ENCODE measurements around the gene DHX35.
A peak's percentile ranks its signal among the peaks of the same experiment; 100 is the strongest.

DHX35 gene

DNA sequence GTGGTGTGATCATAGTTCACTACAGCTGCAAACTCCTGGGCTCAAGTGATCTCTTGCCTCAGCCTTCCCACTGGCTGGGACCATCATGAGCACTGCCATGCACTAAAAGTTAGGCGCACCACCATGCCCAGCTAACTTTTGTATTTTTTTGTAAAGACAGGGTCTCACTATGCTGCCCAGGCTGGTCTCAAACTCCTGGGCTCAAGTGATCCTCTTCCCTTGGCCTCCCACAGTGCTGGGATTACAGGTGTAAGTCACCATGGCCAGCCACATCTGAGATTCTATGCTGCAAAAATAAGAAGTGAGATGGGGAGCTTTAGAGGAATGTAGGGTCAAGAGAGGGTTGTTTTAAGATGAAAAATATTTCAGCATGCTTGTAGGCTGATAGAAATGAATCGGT lies 37.4 kb upstream of the DHX35 start:
- TF ChIP-seq ZNF274 (IDR thresholded peaks at IDR 0.05; ENCODE audit: low read depth, low read length), result no peak
- no peak for TF ChIP-seq SUZ12 (IDR thresholded peaks at IDR 0.05; ENCODE audit: extremely low read depth, insufficient read depth, insufficient read length)
- TF ChIP-seq YY1 (IDR thresholded peaks at IDR 0.05; ENCODE audit: insufficient read depth, insufficient read length), result no peak

DNA sequence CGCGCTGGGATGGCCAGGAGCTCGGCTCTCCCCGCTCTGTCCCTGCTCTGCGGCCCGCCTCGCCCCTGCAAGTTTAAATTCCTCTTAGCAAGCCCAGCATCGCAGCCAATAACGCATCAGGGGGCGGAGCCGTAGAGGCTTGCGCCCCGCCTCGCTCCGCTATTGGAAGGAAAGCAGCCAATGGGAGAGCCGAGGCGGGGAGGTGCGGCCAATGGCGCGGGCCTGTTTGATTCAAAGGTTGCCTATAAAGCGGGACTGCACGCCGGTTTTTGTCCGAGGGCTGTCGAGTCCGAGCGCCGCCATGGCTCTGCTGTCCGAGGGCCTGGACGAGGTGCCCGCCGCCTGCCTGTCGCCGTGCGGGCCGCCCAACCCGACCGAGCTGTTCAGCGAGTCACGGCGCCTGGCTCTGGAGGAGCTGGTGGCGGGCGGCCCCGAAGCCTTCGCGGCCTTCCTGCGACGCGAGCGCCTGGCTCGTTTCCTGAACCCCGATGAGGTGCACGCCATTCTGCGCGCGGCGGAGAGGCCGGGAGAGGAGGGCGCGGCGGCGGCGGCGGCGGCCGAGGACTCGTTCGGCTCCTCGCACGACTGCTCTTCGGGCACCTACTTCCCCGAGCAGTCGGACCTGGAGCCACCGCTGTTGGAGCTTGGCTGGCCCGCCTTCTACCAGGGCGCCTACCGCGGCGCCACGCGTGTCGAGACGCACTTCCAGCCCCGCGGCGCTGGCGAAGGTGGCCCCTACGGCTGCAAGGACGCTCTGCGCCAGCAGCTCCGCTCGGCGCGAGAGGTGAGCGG lies 35.8 kb upstream of the DHX35 start, which contains the start of gene FAM83D:
FAM83D (plus strand) TSS at position 276 of the 792 bp plus-strand sequence; CDS start at position 302, 26 bp downstream.
- TF ChIP-seq SUZ12 (IDR thresholded peaks at IDR 0.05; ENCODE audit: extremely low read depth, insufficient read depth, insufficient read length) (no peak), YY1 (IDR thresholded peaks at IDR 0.05; ENCODE audit: insufficient read depth, insufficient read length) (peak; percentile 32)
- Histone ChIP-seq H3K27me3 (ENCODE audit: insufficient read depth, insufficient read length) (no peaks in the 10 kb centered on the region), H3K9ac (ENCODE audit: insufficient read length, low read depth) (peak within 1 kb of the TSS; percentile 97), H3K4me3 (ENCODE audit: insufficient read length, low read depth) (peak within 1 kb of the TSS; percentile 96), H3K4me1 (ENCODE audit: insufficient read depth, insufficient read length) (peaks cover 10% of the 10 kb centered on the region), H3K9me3 (ENCODE audit: insufficient read depth, low read length) (no peaks in the 10 kb centered on the region), H3K36me3 (ENCODE audit: insufficient read depth, insufficient read length, low read length) (peaks cover 30% of the 10 kb centered on the region)
- peak; percentile 99 for DNase-seq (ENCODE audit: low read depth, low spot score)

More for the DNA sequence above, 37.4 kb upstream of the DHX35 start:
- H3K27me3 ChIP-seq (ENCODE audit: insufficient read depth, insufficient read length), result no peaks in the 10 kb centered on the region
- no peak for DNase-seq (ENCODE audit: low read depth, low spot score)
- no peaks in the 10 kb centered on the region for H3K9me3 ChIP-seq (ENCODE audit: insufficient read depth, low read length)
- no peak overlapping the region for H3K4me3 ChIP-seq (ENCODE audit: insufficient read length, low read depth)
- no peak overlapping the region for H3K9ac ChIP-seq (ENCODE audit: insufficient read length, low read depth)
- H3K4me1 ChIP-seq (ENCODE audit: insufficient read depth, insufficient read length), result peaks cover 8% of the 10 kb centered on the region
- peaks cover 19% of the 10 kb centered on the region for H3K36me3 ChIP-seq (ENCODE audit: insufficient read depth, insufficient read length, low read length)

DNA sequence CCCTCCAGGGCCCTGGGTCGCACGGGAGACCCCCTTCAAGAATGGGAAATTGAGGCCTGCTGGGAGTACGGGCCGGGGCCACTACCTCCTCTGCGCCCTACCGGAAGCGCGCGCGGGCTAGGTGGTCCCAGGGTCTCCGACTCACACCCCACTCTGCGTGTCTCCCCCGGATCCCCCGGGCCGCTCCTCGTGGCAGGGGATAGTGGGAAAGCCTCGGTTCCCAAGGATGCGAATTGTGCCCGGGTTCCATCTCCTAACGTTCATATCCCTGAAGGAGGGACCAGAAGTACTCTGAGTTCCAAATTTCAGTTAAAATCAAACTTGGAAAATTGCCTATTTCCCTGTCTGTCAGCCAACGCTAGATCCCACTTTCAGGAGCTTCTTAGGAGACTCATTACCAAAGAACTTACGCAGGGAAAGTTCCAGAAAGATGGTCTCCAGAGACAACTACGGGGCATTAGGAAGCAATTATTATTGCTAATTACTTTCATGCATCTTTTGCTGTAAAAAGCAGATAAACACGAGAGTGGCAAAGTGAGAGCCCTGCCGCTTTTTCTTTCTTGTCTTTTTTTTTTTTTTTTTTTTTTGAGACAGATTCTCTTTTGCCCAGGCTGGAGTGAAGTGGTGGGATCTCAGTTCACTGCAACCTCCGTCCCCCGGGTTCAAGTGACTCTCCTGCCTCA lies 35.1 kb upstream of the DHX35 start:
- H3K9ac ChIP-seq (ENCODE audit: insufficient read length, low read depth), result peak overlapping the region; percentile 97
- peaks cover 36% of the 10 kb centered on the region for H3K36me3 ChIP-seq (ENCODE audit: insufficient read depth, insufficient read length, low read length)
- H3K4me1 ChIP-seq (ENCODE audit: insufficient read depth, insufficient read length), result peaks cover 10% of the 10 kb centered on the region
- no peak for DNase-seq (ENCODE audit: low read depth, low spot score)
- no peaks in the 10 kb centered on the region for H3K27me3 ChIP-seq (ENCODE audit: insufficient read depth, insufficient read length)
- peak overlapping the region; percentile 96 for H3K4me3 ChIP-seq (ENCODE audit: insufficient read length, low read depth)
- no peaks in the 10 kb centered on the region for H3K9me3 ChIP-seq (ENCODE audit: insufficient read depth, low read length)
- TF ChIP-seq YY1 (IDR thresholded peaks at IDR 0.05; ENCODE audit: insufficient read depth, insufficient read length), result no peak
- TF ChIP-seq ZNF274 (IDR thresholded peaks at IDR 0.05; ENCODE audit: low read depth, low read length), result no peak
- TF ChIP-seq SUZ12 (IDR thresholded peaks at IDR 0.05; ENCODE audit: extremely low read depth, insufficient read depth, insufficient read length), result no peak

DNA sequence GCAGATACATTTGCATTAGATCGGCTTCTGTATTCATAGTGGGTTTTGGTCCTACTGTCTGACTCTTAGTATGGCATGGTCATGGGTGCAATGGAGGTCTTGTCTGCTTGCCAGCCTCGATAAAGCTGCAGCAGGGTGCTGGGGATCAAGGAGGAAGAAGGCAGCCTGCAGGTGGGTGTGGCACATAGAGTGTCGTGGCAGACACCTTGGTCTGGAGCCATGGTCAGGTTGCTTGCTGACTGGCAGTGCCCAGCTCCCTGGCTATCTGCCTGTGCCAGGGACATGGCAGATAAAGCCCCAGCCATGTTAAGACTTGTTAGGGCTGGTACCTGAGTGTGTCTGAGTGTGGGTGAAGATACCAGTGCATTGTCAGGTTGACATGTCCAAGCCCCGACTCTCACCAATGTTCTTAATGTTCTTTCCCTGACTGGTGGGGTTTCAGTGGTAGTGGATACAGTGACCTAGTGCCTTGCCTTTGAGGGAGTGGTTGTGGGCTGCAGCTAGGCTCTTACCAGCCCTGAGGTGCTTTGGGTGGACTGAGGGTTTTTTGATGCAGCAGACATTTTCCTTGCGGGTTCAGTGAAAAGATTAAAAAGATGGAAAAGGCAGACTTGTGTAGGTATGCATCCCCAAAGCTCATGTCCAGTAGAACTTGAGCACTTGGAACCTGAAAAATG lies 34.1 kb upstream of the DHX35 start:
- Histone ChIP-seq H3K36me3 (ENCODE audit: insufficient read depth, insufficient read length, low read length) (peaks cover 39% of the 10 kb centered on the region), H3K9ac (ENCODE audit: insufficient read length, low read depth) (peak overlapping the region; percentile 38), H3K4me1 (ENCODE audit: insufficient read depth, insufficient read length) (peaks cover 10% of the 10 kb centered on the region), H3K4me3 (ENCODE audit: insufficient read length, low read depth) (peak overlapping the region; percentile 96), H3K9me3 (ENCODE audit: insufficient read depth, low read length) (no peaks in the 10 kb centered on the region), H3K27me3 (ENCODE audit: insufficient read depth, insufficient read length) (no peaks in the 10 kb centered on the region)
- no peak for TF ChIP-seq YY1 (IDR thresholded peaks at IDR 0.05; ENCODE audit: insufficient read depth, insufficient read length)
- no peak for DNase-seq (ENCODE audit: low read depth, low spot score)

DNA sequence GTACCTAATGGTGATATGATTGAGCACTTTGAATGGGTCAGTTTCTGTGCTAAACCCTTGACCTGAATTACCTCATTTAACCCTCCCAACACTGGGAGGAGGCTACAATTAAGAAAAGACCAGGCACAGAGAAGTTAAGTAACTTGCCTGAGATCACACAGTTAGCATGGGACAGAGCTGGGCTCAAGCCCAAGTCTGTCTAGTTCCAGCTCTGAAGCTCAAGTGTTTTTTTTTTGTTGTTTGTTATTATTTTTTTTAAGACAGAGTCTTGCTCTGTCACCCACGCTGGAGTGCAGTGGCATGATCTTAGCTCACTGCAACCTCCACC lies 31.9 kb upstream of the DHX35 start:
- H3K9me3 ChIP-seq (ENCODE audit: insufficient read depth, low read length), result no peaks in the 10 kb centered on the region
- TF ChIP-seq SUZ12 (IDR thresholded peaks at IDR 0.05; ENCODE audit: extremely low read depth, insufficient read depth, insufficient read length), result no peak
- no peak for TF ChIP-seq YY1 (IDR thresholded peaks at IDR 0.05; ENCODE audit: insufficient read depth, insufficient read length)
- TF ChIP-seq ZNF274 (IDR thresholded peaks at IDR 0.05; ENCODE audit: low read depth, low read length), result no peak
- DNase-seq (ENCODE audit: low read depth, low spot score), result no peak
- H3K4me1 ChIP-seq (ENCODE audit: insufficient read depth, insufficient read length), result peaks cover 10% of the 10 kb centered on the region
- H3K27me3 ChIP-seq (ENCODE audit: insufficient read depth, insufficient read length), result no peaks in the 10 kb centered on the region
- H3K9ac ChIP-seq (ENCODE audit: insufficient read length, low read depth), result no peak overlapping the region
- H3K36me3 ChIP-seq (ENCODE audit: insufficient read depth, insufficient read length, low read length), result peaks cover 43% of the 10 kb centered on the region
- H3K4me3 ChIP-seq (ENCODE audit: insufficient read length, low read depth), result no peak overlapping the region

DNA sequence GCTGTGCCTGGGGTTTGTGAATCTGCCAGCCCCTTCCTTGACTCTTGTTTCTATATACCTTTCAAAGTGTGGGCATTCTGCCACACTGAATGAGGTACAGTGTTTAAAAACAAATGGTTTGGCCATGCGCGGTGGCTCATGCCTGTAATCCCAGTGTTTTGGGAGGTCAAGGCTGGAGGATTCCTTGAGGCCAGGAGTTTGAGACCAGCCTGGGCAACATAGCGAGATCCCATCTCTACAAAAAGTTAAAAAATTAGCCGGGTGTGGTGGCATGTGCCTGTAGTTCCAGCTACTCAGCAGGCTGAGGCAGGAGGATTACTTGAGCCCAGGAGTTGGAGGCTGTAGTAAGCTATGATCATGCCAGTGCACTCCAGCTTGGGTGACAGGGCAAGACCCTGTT lies 30.2 kb upstream of the DHX35 start:
- peak overlapping the region; percentile 1 for H3K9ac ChIP-seq (ENCODE audit: insufficient read length, low read depth)
- H3K9me3 ChIP-seq (ENCODE audit: insufficient read depth, low read length), result no peaks in the 10 kb centered on the region
- H3K36me3 ChIP-seq (ENCODE audit: insufficient read depth, insufficient read length, low read length), result peaks cover 60% of the 10 kb centered on the region
- H3K27me3 ChIP-seq (ENCODE audit: insufficient read depth, insufficient read length), result no peaks in the 10 kb centered on the region
- H3K4me1 ChIP-seq (ENCODE audit: insufficient read depth, insufficient read length), result peaks cover 12% of the 10 kb centered on the region
- H3K4me3 ChIP-seq (ENCODE audit: insufficient read length, low read depth), result no peak overlapping the region
- TF ChIP-seq ZNF274 (IDR thresholded peaks at IDR 0.05; ENCODE audit: low read depth, low read length), result no peak
- no peak for TF ChIP-seq YY1 (IDR thresholded peaks at IDR 0.05; ENCODE audit: insufficient read depth, insufficient read length)
- TF ChIP-seq SUZ12 (IDR thresholded peaks at IDR 0.05; ENCODE audit: extremely low read depth, insufficient read depth, insufficient read length), result no peak
- no peak for DNase-seq (ENCODE audit: low read depth, low spot score)
